HEK293 (cell line): ENCODE measurements around the gene DDAH1.

ENCODE experiments used
- FEZF1 ChIP-seq: fragments of 450-650 bp; formaldehyde crosslinking; IDR thresholded peaks from 2 replicates; pipeline ENCODE4 v1.5.1; 2016; ENCODE audit warnings: missing biosample characterization, missing genetic modification characterization
- HOXA7 ChIP-seq: sonication (generic); formaldehyde crosslinking; IDR thresholded peaks from 2 replicates; pipeline ENCODE4 v1.8.1; 2022; ENCODE audit warnings: missing genetic modification reagents, borderline replicate concordance
- KLF10 ChIP-seq: fragments of 450-650 bp; IDR thresholded peaks from 2 replicates; pipeline ENCODE4 v1.5.1; 2018; ENCODE audit warnings: missing biosample characterization, mild to moderate bottlenecking, missing genetic modification characterization
- KLF17 ChIP-seq: fragments of 450-650 bp; formaldehyde crosslinking; IDR thresholded peaks from 2 replicates; pipeline ENCODE4 v1.5.1; 2016; ENCODE audit warnings: missing biosample characterization, missing genetic modification characterization
- KLF9 ChIP-seq: fragments of 450-650 bp; formaldehyde crosslinking; IDR thresholded peaks from 2 replicates; pipeline ENCODE4 v1.5.1; 2016; ENCODE audit warnings: missing biosample characterization, missing genetic modification characterization, low read depth
- MEIS1 ChIP-seq: sonication (generic); formaldehyde crosslinking; IDR thresholded peaks from 2 replicates; pipeline ENCODE4 v1.8.1; 2022; ENCODE audit warnings: missing genetic modification reagents, mild to moderate bottlenecking, borderline replicate concordance
- OSR2 ChIP-seq: fragments of 450-650 bp; formaldehyde crosslinking; IDR thresholded peaks from 2 replicates; pipeline ENCODE4 v1.5.1; 2016; ENCODE audit warnings: missing biosample characterization, missing genetic modification characterization
- OVOL3 ChIP-seq: fragments of 450-650 bp; formaldehyde crosslinking; IDR thresholded peaks from 2 replicates; pipeline ENCODE4 v1.5.1; 2016; ENCODE audit warnings: missing biosample characterization, missing genetic modification characterization
- PRDM10 ChIP-seq: fragments of 450-650 bp; formaldehyde crosslinking; IDR thresholded peaks from 2 replicates; pipeline ENCODE4 v1.5.1; 2016; ENCODE audit warnings: missing biosample characterization, missing genetic modification characterization
- SP7 ChIP-seq: fragments of 450-650 bp; formaldehyde crosslinking; IDR thresholded peaks from 2 replicates; pipeline ENCODE4 v1.5.1; 2016; ENCODE audit warnings: missing biosample characterization, missing genetic modification characterization
- TCF7L2 ChIP-seq: IDR thresholded peaks from 2 replicates; pipeline ENCODE4 v1.6.1; 2011; ENCODE audit warnings: low read depth, mild to moderate bottlenecking, inconsistent platforms, low read length, moderate library complexity, borderline replicate concordance
- ZBTB10 ChIP-seq: fragments of 450-650 bp; formaldehyde crosslinking; IDR thresholded peaks from 2 replicates; pipeline ENCODE4 v1.5.1; 2016; ENCODE audit warnings: missing biosample characterization, missing genetic modification characterization
- ZBTB21 ChIP-seq: fragments of 450-650 bp; formaldehyde crosslinking; IDR thresholded peaks from 2 replicates; pipeline ENCODE4 v1.5.1; 2017; ENCODE audit warnings: missing biosample characterization, missing genetic modification characterization
- ZBTB6 ChIP-seq: fragments of 450-650 bp; formaldehyde crosslinking; IDR thresholded peaks from 2 replicates; pipeline ENCODE4 v1.5.1; 2017; ENCODE audit warnings: missing biosample characterization, missing genetic modification characterization
- ZFP41 ChIP-seq: fragments of 450-650 bp; formaldehyde crosslinking; IDR thresholded peaks from 2 replicates; pipeline ENCODE4 v1.5.1; 2016; ENCODE audit warnings: missing biosample characterization, missing genetic modification characterization, borderline replicate concordance
- ZNF148 ChIP-seq: fragments of 450-650 bp; formaldehyde crosslinking; IDR thresholded peaks from 2 replicates; pipeline ENCODE4 v1.5.0; 2017; ENCODE audit warnings: missing biosample characterization, missing genetic modification characterization, borderline replicate concordance
- ZNF157 ChIP-seq: fragments of 450-650 bp; formaldehyde crosslinking; IDR thresholded peaks from 2 replicates; pipeline ENCODE4 v1.5.1; 2016; ENCODE audit warnings: missing biosample characterization, missing genetic modification characterization
- ZNF16 ChIP-seq: fragments of 450-650 bp; formaldehyde crosslinking; IDR thresholded peaks from 2 replicates; pipeline ENCODE4 v1.5.1; 2016; ENCODE audit warnings: low read depth, missing biosample characterization, missing genetic modification characterization
- ZNF2 ChIP-seq: fragments of 450-650 bp; formaldehyde crosslinking; IDR thresholded peaks from 2 replicates; pipeline ENCODE4 v1.5.1; 2016; ENCODE audit warnings: missing biosample characterization, missing genetic modification characterization
- ZNF354C ChIP-seq: fragments of 450-650 bp; formaldehyde crosslinking; IDR thresholded peaks from 2 replicates; pipeline ENCODE4 v1.5.1; 2016; ENCODE audit warnings: missing biosample characterization, missing genetic modification characterization, low read depth, borderline replicate concordance
- ZNF473 ChIP-seq: fragments of 450-650 bp; formaldehyde crosslinking; IDR thresholded peaks from 2 replicates; pipeline ENCODE4 v1.5.1; 2017; ENCODE audit warnings: missing biosample characterization, missing genetic modification characterization
- ZNF48 ChIP-seq: fragments of 450-650 bp; formaldehyde crosslinking; IDR thresholded peaks from 2 replicates; pipeline ENCODE4 v1.5.1; 2016; ENCODE audit warnings: missing biosample characterization, missing genetic modification characterization
- ZNF488 ChIP-seq: fragments of 450-650 bp; formaldehyde crosslinking; IDR thresholded peaks from 2 replicates; pipeline ENCODE4 v1.5.1; 2016; ENCODE audit warnings: missing biosample characterization, missing genetic modification characterization
- ZNF521 ChIP-seq: fragments of 450-650 bp; formaldehyde crosslinking; IDR thresholded peaks from 2 replicates; pipeline ENCODE4 v1.5.1; 2017; ENCODE audit warnings: missing biosample characterization, mild to moderate bottlenecking, missing genetic modification characterization
- ZNF548 ChIP-seq: fragments of 450-650 bp; formaldehyde crosslinking; IDR thresholded peaks from 2 replicates; pipeline ENCODE4 v1.5.1; 2016; ENCODE audit warnings: missing biosample characterization, missing genetic modification characterization
- ZNF624 ChIP-seq: fragments of 450-650 bp; formaldehyde crosslinking; IDR thresholded peaks from 2 replicates; pipeline ENCODE4 v1.5.1; 2017; ENCODE audit warnings: missing biosample characterization, missing genetic modification characterization
- ZNF664 ChIP-seq: fragments of 450-650 bp; formaldehyde crosslinking; IDR thresholded peaks from 2 replicates; pipeline ENCODE4 v1.5.1; 2016; ENCODE audit warnings: missing biosample characterization, missing genetic modification characterization
- ZNF670 ChIP-seq: fragments of 450-650 bp; formaldehyde crosslinking; IDR thresholded peaks from 2 replicates; pipeline ENCODE4 v1.5.1; 2016; ENCODE audit warnings: missing biosample characterization, missing genetic modification characterization, low read depth
- ZNF785 ChIP-seq: fragments of 450-650 bp; formaldehyde crosslinking; IDR thresholded peaks from 2 replicates; pipeline ENCODE4 v1.5.1; 2016; ENCODE audit warnings: missing biosample characterization, missing genetic modification characterization

DDAH1 gene

GRCh38 chr1:85274969-85275453, 189.9 kb downstream of the DDAH1 start (continued):
- TF ChIP-seq ZBTB6 (tag by site-specific recombination) (no peak), KLF17 (tag by site-specific recombination) (peak; percentile 69), KLF10 (tag by site-specific recombination) (peak; percentile 96), ZNF670 (tag by site-specific recombination) (no peak), MEIS1 (CRISPR knock-in tag) (no peak), ZBTB10 (tag by site-specific recombination) (no peak), ZNF473 (tag by site-specific recombination) (no peak), OVOL3 (peak; percentile 99), ZNF148 (no peak), PRDM10 (tag by site-specific recombination) (peak; percentile 49; the same call in 1 of the 2 replicates), ZNF548 (tag by site-specific recombination) (no peak), ZNF521 (tag by site-specific recombination) (no peak), HOXA7 (CRISPR knock-in tag) (no peak), ZNF785 (tag by site-specific recombination) (no peak), KLF9 (peak; percentile 56), TCF7L2 (peak; percentile 94), ZNF488 (tag by site-specific recombination) (peak; percentile 100), ZNF157 (no peak), FEZF1 (tag by site-specific recombination) (peak; percentile 99), ZNF16 (tag by site-specific recombination) (0 out of 2 replicates have a peak, but pooled peaks have one; percentile 26), ZFP41 (no peak), ZNF664 (peak; percentile 96), ZNF624 (tag by site-specific recombination) (no peak), ZNF48 (tag by site-specific recombination) (no peak), SP7 (tag by site-specific recombination) (peak; percentile 100), ZBTB21 (peak; percentile 84), ZNF2 (tag by site-specific recombination) (peak; percentile 98), ZNF354C (tag by site-specific recombination) (no peak), OSR2 (tag by site-specific recombination) (peak; percentile 100)
